ENCODE data around the gene ARL8B. TPM values are rescaled to one million over a fixed set of nuclear protein-coding genes. Genes with fewer than 3 reads are reported as not detected.
A peak's percentile ranks its signal among the peaks of the same experiment; 100 is the strongest.

Gene ARL8B
- total and polyA plus RNA-seq, 10 of the 15 experiments (the other 5 are each of a cell fraction or from before 2014, with no cell fraction given): 22.0 to 80.6 (median 43.7) TPM

GRCh38 chr3:5212628-5213573 lies 90.8 kb downstream of the ARL8B start:
- SMC1A ChIA-PET (ENCODE audit: uncharacterized antibody, unreplicated experiment): interaction anchor here (2.9 kb wide), 1 partner anchor 74 kb away, joined by 10 read pairs; no protein-coding TSS in a partner anchor
- DNase-seq (ENCODE audit: low read depth, low spot score) (no peak), FAIRE-seq (no peak), ATAC-seq (peak; percentile 17; the same call in 1 of the 3 replicates)
- POLR2A ChIA-PET: interaction anchor here (0.5 kb wide), 1 partner anchor 628 kb away, joined by 4 read pairs; no protein-coding TSS in a partner anchor
- Histone ChIP-seq H3K36me3 (ENCODE audit: control insufficient read depth in 2 of 2, insufficient read depth in 2 of 2, low read length in 1 of 2) (peaks cover 57 to 73% of the 10 kb centered on the region in 2 experiments), H3K4me2 (ENCODE audit: control insufficient read depth, insufficient read depth) (no peak overlapping the region), H3K27me3 (replicated peaks in 1 of 2; ENCODE audit: control insufficient read depth in 2 of 2, insufficient read depth in 2 of 2, low read length in 1 of 2) (no peaks in the 10 kb centered on the region), H3K79me2 (ENCODE audit: control insufficient read depth, insufficient read depth, low read length) (peaks cover 1% of the 10 kb centered on the region), H4K20me1 (ENCODE audit: control insufficient read depth, insufficient read depth) (no peaks in the 10 kb centered on the region), H3K4me1 (ENCODE audit: control insufficient read depth, insufficient read depth, low read length) (no peaks in the 10 kb centered on the region), H3K9ac (ENCODE audit: control insufficient read depth, insufficient read depth, low read length) (no peak overlapping the region), H3K27ac (ENCODE audit: control insufficient read depth, insufficient read depth) (no peak overlapping the region), H2AFZ (ENCODE audit: control insufficient read depth, low read depth, low read length) (no peak overlapping the region), H3K9me3 (replicated peaks; ENCODE audit: control insufficient read depth, insufficient read depth, low read length) (no peaks in the 10 kb centered on the region), H3K4me3 (no peak overlapping the region)
- RAD21 ChIA-PET (ENCODE audit: unreplicated experiment): no interaction called here
- TF ChIP-seq HSF1 (IDR thresholded peaks at IDR 0.05; ENCODE audit: low read depth, low read length) (no peak), PKNOX1 (IDR thresholded peaks at IDR 0.05) (peak; percentile 68; the same call in 1 of the 2 replicates)
- intact Hi-C loops (cut with micrococcal nuclease; ENCODE audit: unreplicated experiment) (no loop called here), in situ Hi-C loops (cut with MboI) (no loop called here)
- BruUV-seq (replicated peaks): no TSS peak
- 94% methylated on average over 9 of the region's 9 CpGs for WGBS (ENCODE audit: insufficient coverage, insufficient replicate concordance, low lambda C conversion rate, missing lambda C conversion rate)
- CTCF ChIA-PET: interaction anchor here (1.0 kb wide), 1 partner anchor 76 kb away, joined by 3 read pairs; no protein-coding TSS in a partner anchor

Measured in GM12878 (cell line).